ENCODE measurements around the gene AK3. TPM values are rescaled to one million over a fixed set of nuclear protein-coding genes. Genes with fewer than 3 reads are reported as not detected.
"Not testable (repeated sequence)": the region's sequence is repeated elsewhere in the genome, so short reads cannot be mapped to it uniquely, and the experiment has no call there.

AK3 gene
- total RNA-seq, 1 experiment from 2014 or later = 15.9 TPM

DNA sequence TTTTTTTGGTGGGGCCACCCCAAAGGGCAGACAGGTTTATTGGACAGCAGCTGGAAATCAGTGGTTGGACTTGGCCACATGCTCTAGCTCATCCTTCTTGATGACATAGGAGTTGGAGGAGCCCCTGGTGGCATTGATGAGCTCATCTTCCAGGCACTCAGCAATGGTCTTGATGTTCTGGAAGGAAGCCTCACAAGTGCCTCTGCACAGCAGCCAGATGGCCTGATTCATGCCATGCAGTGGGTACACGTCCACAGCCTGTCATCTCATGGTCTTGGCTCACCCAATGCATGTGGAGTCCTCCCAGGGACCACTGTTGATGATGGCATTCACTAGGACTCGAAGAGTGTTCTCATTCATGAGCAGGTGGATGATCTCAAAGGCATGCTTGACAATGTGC is 40.4 kb upstream of the AK3 start:
- H3K36me3 ChIP-seq (ENCODE audit: control insufficient read depth, insufficient read depth, low read length) = no peaks in the 10 kb centered on the region
- no peaks in the 10 kb centered on the region for H3K9me3 ChIP-seq (ENCODE audit: control insufficient read depth, insufficient read depth, low read depth, low read length)
- POLR2A ChIA-PET = no interaction called here
- BruUV-seq (replicated peaks) = no TSS peak
- H3K27ac ChIP-seq (ENCODE audit: low read length) = no peak overlapping the region
- no peak overlapping the region for H3K4me3 ChIP-seq (ENCODE audit: low read depth in 2 of 2, low read length in 2 of 2)
- no peak for DNase-seq (ENCODE audit: low read depth, low spot score)
- ATAC-seq = no peak
- no peaks in the 10 kb centered on the region for H3K27me3 ChIP-seq (ENCODE audit: control insufficient read depth, insufficient read depth, low read length)
- intact Hi-C loops (cut with micrococcal nuclease; ENCODE audit: unreplicated experiment) (no loop called here), in situ Hi-C loops (cut with HindIII; ENCODE audit: low pct_unique_long_range_greater_than_20kb, low sequenced_read_pairs) (no loop called here)
- H3K4me1 ChIP-seq (ENCODE audit: control insufficient read depth, insufficient read depth, low read length) = no peaks in the 10 kb centered on the region
- TF ChIP-seq, protein P1, sequence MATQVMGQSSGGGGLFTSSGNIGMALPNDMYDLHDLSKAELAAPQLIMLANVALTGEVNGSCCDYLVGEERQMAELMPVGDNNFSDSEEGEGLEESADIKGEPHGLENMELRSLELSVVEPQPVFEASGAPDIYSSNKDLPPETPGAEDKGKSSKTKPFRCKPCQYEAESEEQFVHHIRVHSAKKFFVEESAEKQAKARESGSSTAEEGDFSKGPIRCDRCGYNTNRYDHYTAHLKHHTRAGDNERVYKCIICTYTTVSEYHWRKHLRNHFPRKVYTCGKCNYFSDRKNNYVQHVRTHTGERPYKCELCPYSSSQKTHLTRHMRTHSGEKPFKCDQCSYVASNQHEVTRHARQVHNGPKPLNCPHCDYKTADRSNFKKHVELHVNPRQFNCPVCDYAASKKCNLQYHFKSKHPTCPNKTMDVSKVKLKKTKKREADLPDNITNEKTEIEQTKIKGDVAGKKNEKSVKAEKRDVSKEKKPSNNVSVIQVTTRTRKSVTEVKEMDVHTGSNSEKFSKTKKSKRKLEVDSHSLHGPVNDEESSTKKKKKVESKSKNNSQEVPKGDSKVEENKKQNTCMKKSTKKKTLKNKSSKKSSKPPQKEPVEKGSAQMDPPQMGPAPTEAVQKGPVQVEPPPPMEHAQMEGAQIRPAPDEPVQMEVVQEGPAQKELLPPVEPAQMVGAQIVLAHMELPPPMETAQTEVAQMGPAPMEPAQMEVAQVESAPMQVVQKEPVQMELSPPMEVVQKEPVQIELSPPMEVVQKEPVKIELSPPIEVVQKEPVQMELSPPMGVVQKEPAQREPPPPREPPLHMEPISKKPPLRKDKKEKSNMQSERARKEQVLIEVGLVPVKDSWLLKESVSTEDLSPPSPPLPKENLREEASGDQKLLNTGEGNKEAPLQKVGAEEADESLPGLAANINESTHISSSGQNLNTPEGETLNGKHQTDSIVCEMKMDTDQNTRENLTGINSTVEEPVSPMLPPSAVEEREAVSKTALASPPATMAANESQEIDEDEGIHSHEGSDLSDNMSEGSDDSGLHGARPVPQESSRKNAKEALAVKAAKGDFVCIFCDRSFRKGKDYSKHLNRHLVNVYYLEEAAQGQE (IDR thresholded peaks at IDR 0.05; ENCODE audit: insufficient read depth in 1 of 2, low read depth in 2 of 2, low read length in 1 of 2) = no peak
- TF ChIP-seq SIN3A (IDR thresholded peaks at IDR 0.05; ENCODE audit: borderline replicate concordance, insufficient read depth, low read depth, low read length) (no peak), TCF7L2 (IDR thresholded peaks at IDR 0.05; ENCODE audit: low read depth, low read length) (no peak), POLR2AphosphoS5 (IDR thresholded peaks at IDR 0.05; ENCODE audit: low read depth, low read length) (no peak)
- TF ChIP-seq, protein P2, sequence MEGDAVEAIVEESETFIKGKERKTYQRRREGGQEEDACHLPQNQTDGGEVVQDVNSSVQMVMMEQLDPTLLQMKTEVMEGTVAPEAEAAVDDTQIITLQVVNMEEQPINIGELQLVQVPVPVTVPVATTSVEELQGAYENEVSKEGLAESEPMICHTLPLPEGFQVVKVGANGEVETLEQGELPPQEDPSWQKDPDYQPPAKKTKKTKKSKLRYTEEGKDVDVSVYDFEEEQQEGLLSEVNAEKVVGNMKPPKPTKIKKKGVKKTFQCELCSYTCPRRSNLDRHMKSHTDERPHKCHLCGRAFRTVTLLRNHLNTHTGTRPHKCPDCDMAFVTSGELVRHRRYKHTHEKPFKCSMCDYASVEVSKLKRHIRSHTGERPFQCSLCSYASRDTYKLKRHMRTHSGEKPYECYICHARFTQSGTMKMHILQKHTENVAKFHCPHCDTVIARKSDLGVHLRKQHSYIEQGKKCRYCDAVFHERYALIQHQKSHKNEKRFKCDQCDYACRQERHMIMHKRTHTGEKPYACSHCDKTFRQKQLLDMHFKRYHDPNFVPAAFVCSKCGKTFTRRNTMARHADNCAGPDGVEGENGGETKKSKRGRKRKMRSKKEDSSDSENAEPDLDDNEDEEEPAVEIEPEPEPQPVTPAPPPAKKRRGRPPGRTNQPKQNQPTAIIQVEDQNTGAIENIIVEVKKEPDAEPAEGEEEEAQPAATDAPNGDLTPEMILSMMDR (IDR thresholded peaks at IDR 0.05) = no peak
- CTCF ChIA-PET = no interaction called here

DNA sequence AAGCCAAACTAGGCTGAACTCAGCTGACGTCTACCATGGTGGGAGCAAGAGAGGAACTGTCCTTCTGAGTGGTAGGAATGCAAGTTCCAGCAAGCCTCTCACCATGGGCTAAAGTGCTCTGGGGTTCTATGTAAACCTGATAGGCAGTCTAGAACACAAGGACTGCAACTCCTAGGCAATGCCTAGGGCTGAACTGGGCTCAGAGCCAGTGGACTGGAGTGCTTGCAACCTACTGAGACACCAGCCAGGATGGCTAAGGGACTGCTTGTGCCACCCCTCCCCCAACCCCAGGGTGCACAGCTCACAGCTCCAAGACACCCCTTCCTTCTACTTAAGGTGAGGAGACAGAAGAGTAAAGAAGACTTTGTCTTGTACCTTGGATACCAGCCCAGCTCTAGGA is 39.6 kb upstream of the AK3 start:
- TF ChIP-seq SIN3A (IDR thresholded peaks at IDR 0.05; ENCODE audit: borderline replicate concordance, insufficient read depth, low read depth, low read length) = no peak
- TF ChIP-seq, protein P2 (IDR thresholded peaks at IDR 0.05) = no peak
- TF ChIP-seq, protein P1 (IDR thresholded peaks at IDR 0.05; ENCODE audit: insufficient read depth in 1 of 2, low read depth in 2 of 2, low read length in 1 of 2) = no peak
- TF ChIP-seq TCF7L2 (IDR thresholded peaks at IDR 0.05; ENCODE audit: low read depth, low read length) = no peak
- TF ChIP-seq POLR2AphosphoS5 (IDR thresholded peaks at IDR 0.05; ENCODE audit: low read depth, low read length) = no peak
- Histone ChIP-seq H3K36me3 (ENCODE audit: control insufficient read depth, insufficient read depth, low read length) (no peaks in the 10 kb centered on the region), H3K4me1 (ENCODE audit: control insufficient read depth, insufficient read depth, low read length) (no peaks in the 10 kb centered on the region), H3K27me3 (ENCODE audit: control insufficient read depth, insufficient read depth, low read length) (no peaks in the 10 kb centered on the region), H3K27ac (ENCODE audit: low read length) (no peak overlapping the region), H3K9me3 (ENCODE audit: control insufficient read depth, insufficient read depth, low read depth, low read length) (no peaks in the 10 kb centered on the region), H3K4me3 (ENCODE audit: low read depth in 2 of 2, low read length in 2 of 2) (no peak overlapping the region)
- CTCF ChIA-PET = no interaction called here
- DNase-seq (ENCODE audit: low read depth, low spot score) = no peak
- POLR2A ChIA-PET = no interaction called here
- no TSS peak for BruUV-seq (replicated peaks)
- ATAC-seq = no peak
- intact Hi-C loops (cut with micrococcal nuclease; ENCODE audit: unreplicated experiment) (no loop called here), in situ Hi-C loops (cut with HindIII; ENCODE audit: low pct_unique_long_range_greater_than_20kb, low sequenced_read_pairs) (no loop called here)

DNA sequence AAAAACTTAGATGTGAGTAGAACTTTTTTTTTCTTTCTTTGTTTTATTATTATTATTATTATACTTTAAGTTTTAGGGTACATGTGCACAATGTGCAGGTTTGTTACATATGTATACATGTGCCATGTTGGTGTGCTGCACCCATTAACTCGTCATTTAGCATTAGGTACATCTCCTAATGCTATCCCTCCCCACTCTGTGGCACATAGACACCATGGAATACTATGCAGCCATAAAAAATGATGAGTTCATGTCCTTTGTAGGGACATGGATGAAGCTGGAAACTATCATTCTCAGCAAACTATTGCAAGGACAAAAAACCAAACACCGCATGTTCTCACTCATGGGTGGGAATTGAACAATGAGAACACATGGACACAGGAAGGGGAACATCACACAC is 34.0 kb upstream of the AK3 start:
- CTCF ChIA-PET; intact Hi-C loops (cut with micrococcal nuclease; ENCODE audit: unreplicated experiment); H3K4me3 ChIP-seq (ENCODE audit: low read depth in 2 of 2, low read length in 2 of 2); H3K4me1 ChIP-seq (ENCODE audit: control insufficient read depth, insufficient read depth, low read length); DNase-seq (ENCODE audit: low read depth, low spot score); H3K9me3 ChIP-seq (ENCODE audit: control insufficient read depth, insufficient read depth, low read depth, low read length); H3K36me3 ChIP-seq (ENCODE audit: control insufficient read depth, insufficient read depth, low read length); BruUV-seq (replicated peaks); H3K27ac ChIP-seq (ENCODE audit: low read length); POLR2A ChIA-PET; in situ Hi-C loops (cut with HindIII; ENCODE audit: low pct_unique_long_range_greater_than_20kb, low sequenced_read_pairs); H3K27me3 ChIP-seq (ENCODE audit: control insufficient read depth, insufficient read depth, low read length); ATAC-seq: not testable (repeated sequence)

Measured in Panc1 (cell line).